Measurements from ENCODE around the gene RIPK4.

DNA sequence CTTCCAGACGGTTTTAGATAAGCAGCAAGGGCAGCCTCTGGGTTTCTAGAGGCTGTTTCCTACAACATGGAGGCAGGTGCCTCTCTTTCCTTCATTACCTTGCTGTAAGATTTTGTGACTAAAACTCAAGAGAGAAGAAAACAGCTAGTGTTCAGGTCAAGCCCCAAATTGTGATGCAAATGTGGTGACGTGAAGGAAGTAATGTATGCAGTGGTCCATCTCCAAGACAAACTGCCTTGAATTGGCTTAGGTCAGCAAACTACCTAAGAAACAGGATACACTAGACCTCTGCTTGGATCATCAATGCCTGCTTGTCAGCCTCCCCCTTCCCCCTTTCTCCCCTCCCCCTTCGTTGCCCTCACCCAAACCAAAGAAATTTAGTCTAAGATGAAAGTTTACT is 28.9 kb upstream of the RIPK4 start:
- TF ChIP-seq CTCF (IDR thresholded peaks at IDR 0.05; ENCODE audit: poor library complexity, severe bottlenecking) = no peak
- TF ChIP-seq REST (IDR thresholded peaks at IDR 0.05; ENCODE audit: borderline replicate concordance) = no peak
- no peak for TF ChIP-seq TAF1 (IDR thresholded peaks at IDR 0.05; ENCODE audit: low read depth)
- no peak for TF ChIP-seq POLR2AphosphoS5 (IDR thresholded peaks at IDR 0.05)
- no peak for TF ChIP-seq EZH2 (IDR thresholded peaks at IDR 0.05; ENCODE audit: borderline replicate concordance, insufficient read depth, low read length, poor library complexity, severe bottlenecking)
- TF ChIP-seq EP300 (conservative IDR thresholded peaks at IDR 0.05; ENCODE audit: poor library complexity, severe bottlenecking) = no peak
- no peak for TF ChIP-seq RAD21 (conservative IDR thresholded peaks at IDR 0.05)
- no peak for TF ChIP-seq MXI1 (conservative IDR thresholded peaks at IDR 0.05; ENCODE audit: poor library complexity, severe bottlenecking)
- no peak for TF ChIP-seq SMC3 (conservative IDR thresholded peaks at IDR 0.05; ENCODE audit: poor library complexity)
